GM12801 (cell line): Measurements from ENCODE around the gene VAC14.

Source experiments
- CTCF ChIP-seq: IDR thresholded peaks from one replicate; pipeline ENCODE4 v1.5.1; 2011; ENCODE audit warnings: control low read depth; ENCODE audit not compliant: insufficient read length; ENCODE audit errors: extremely low read depth

Gene VAC14

GRCh38 chr16:70744366-70744765, 56.6 kb downstream of the VAC14 start:
- no peak for TF ChIP-seq CTCF

DNA sequence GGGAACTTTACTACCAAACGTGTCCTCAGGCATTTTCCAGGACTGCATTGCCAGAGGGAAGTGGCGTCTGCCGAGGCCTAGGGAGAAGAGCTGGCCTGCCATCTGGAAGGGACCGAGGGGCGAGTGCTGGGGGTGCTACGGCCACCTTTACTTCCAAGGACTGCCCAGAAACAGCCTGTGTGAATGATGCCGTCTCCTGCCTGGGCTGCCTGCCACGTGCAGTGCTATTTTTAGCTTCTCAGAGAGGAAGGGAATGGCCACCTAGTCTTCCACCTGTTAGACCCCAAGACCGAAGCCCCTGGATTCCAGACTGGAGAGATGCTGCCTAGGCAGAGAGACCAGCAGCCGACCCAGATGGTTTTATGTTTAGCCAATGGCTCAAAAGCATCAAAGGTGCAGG, 57.2 kb downstream of the VAC14 start:
- no peak for TF ChIP-seq CTCF

GRCh38 chr16:70741783-70742125, 59.2 kb downstream of the VAC14 start:
- no peak for TF ChIP-seq CTCF

- no peak for TF ChIP-seq CTCF
Observed at GRCh38 chr16:70740914-70741782, 59.8 kb downstream of the VAC14 start.

GRCh38 chr16:70740174-70740913, 60.6 kb downstream of the VAC14 start:
- no peak for TF ChIP-seq CTCF

GRCh38 chr16:70739389-70739788, 61.6 kb downstream of the VAC14 start:
- TF ChIP-seq CTCF, result no peak

- no peak for TF ChIP-seq CTCF
Observed at GRCh38 chr16:70738083-70738977, 62.6 kb downstream of the VAC14 start.
